GM21786 (cell line): ENCODE results near the gene ZFHX3.
"Not testable (repeated sequence)": the region's sequence is repeated elsewhere in the genome, so short reads cannot be mapped to it uniquely, and the experiment has no call there.

Source experiments
- ATAC-seq: cut with Tn5 transposase; IDR thresholded peaks from one replicate; pipeline ENCODE4 v1.9.1; 2021; ENCODE audit not compliant: unreplicated experiment

ZFHX3 gene

DNA sequence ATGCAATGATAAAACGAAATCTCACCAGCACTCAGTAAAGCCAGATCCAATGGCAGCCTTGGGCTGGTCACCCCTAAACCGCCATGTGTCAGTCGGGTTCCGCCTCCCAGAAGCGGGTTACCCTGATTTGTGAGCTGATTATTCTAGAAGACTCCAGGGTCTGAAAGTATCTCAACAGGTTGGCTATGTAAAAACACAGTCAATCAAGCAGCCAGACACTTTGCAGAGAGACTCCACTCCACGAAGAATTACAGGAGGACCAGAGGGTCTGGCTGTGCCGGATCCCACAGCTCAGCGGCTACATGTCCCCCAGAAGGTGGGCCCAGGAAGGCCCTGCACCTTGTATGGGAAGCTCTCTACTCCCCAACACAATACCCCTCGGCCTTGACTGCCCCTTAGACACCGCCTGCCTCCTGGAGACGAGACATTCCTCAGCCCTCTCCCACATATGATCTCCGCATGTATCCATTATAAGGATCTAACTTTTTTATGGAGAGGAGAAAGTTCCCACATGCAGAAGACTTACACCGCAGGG is 23.3 kb downstream of the ZFHX3 start:
- ATAC-seq, result no peak

DNA sequence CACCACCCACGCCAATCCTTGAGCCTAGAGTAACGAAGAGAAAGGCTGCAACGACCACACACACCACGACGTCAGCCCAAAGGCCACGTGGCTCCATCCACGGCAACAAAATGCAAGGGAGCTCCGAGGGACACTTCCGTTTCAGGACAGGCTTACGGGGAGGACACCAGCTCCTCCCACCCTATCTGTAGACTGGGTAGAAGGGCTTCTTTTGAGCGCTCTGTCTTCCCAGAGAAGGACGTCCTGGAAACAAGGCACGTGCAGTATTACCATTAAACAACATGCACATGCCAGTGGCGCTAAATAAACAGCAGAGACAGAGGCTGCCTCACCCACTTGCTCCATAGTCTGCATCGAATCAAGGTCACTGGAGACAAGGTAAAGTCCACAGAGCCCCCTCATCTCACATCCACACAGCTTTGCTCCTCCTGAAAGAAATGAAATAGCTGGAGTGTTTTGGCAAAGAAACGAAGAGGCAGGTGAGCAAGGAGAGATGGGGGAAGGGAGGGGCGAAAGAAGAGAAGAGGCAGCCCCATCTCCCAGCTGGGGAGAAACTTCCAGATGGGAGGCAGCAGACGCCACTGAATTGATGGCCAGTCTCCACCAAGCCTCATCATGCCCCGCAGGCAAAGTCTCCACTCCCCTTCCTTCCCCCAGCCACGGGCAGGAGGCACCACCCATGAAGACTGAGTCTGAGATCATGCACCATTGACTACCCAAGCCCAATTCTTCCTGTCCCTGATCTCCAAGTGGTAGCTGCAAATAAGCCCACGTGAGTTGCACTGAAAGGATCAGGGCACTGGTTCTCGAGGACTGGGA is 24.0 kb downstream of the ZFHX3 start:
- ATAC-seq, result no peak

DNA sequence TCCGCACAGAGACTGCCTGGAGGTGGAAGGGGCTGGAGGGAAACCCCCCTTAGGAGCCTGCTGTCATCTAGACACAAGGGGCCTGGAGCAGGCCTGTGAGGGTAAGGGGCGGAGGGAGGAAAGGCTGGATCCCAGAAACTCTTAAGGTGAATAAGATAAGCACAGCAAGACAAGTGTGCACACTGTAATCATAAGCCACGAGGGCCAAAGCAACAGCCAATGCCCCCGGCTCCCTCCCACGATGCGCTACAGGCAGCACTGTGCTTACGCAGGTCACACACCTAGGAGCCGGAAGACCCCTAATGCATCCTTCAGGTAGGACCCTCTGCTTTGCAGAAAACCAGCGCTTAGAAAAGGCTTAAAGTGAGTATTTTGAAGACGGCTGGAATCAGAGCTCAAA is 24.6 kb downstream of the ZFHX3 start:
- ATAC-seq, result no peak

DNA sequence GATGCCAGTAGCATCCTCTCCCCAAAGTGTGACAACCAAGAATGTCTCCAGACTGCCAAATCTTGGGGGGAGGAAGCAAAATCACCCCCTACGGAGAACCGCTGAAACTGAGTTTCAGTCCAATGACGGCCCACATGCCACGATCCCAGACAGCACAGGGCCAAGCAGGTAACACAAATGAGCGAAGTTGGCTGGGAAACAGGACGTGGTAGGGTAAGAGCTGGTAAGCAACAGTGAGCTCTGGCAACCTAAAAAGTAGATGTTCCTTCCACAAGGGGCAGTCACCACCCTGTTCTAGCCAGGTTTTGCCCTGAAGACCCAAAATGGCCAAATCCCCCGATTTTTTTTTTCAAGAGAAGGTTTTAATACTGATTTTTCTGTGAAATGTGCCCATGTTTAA is 25.4 kb downstream of the ZFHX3 start:
- ATAC-seq, result no peak

DNA sequence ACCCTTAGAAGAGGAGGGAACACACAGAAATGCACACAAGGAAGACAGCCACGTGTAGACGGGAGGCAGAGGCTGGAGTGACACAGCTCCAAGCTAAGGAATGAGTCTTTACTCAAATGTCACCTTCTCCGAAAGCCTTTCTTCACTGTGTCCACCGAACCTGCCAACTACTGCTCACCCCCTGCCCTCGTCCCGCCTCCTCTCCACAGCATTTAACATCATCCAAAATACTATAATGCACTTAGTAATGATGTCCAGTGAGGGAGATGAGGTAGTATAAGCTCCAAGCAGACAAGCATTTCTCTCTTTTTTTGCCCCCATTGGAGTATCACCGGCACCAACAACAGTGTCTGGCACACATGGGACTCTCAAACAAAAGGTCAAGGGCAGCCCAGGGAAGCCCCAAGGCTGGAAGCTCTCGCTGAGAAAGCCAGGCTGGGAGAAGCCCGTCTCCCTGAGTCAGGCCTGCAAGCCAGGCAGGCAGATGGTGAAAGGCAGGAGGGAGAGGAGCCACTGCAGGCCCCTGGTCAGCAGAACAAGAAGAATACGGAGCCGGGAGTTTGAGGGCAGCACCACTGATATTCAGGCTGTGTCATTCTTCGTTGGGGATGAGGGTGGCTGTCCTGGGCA is 25.9 kb downstream of the ZFHX3 start:
- ATAC-seq, result no peak

DNA sequence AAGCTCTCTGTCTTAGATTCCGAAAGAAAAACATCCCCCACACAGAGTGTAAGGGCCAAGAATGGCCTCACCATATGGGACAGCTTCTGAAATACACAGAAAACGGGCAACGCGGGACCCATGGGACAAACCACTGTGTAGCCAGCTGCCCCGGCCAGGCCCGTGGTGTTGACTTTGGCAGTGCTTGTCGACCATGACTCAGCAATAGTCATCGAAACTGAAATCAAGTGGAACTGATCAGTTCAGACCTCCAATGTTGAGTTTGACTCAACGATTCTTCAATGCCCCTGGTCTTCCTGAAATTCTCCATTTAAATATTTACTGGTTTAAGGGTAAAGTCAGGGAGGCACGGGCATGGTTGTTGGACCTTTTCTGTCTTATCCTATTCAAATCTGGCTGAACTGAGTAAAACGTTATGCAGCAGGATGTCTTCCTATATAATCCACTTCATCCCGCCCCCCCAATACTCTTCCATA is 27.5 kb downstream of the ZFHX3 start:
- no peak for ATAC-seq

DNA sequence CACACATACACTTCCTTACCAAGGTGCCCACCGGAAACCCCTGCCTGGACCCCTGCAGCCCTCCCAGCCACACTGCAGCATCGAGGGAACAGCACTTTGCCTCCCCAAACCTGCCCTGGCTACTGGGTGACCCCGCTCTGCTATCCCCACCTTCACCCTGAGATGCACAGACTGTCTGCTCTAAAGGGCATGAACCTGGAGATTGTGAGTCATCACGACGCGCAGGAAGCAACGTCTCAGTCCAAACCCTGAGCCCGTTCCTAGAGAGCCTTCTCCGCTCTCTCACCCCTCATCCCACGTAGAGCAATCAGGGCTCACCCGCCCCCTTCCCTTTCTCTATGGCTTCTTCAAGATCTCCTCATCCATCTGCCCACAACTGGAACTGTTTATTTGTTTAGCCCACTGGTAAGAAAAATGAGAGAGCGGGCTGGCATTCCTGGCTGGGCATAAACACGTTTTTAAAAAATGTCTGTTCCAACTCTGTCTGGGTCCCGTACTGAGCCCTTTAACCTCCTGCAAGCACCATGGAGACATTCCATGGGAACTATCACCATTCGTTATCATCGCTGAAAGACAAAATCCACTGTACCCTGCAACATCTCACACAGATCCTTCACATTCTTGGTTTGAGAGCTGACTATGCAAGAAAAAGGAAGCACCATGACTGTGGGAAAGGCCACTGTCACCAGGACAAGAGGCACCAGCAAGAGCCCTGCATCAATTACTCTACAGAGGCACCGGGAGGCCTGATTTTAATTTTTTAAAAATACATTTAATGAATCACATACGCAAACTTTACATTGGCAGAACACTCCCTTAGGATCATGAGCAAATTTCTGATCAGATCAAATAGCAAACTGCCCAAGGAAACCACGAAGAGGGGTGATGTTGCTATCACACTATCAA is 28.2 kb downstream of the ZFHX3 start:
- no peak for ATAC-seq

DNA sequence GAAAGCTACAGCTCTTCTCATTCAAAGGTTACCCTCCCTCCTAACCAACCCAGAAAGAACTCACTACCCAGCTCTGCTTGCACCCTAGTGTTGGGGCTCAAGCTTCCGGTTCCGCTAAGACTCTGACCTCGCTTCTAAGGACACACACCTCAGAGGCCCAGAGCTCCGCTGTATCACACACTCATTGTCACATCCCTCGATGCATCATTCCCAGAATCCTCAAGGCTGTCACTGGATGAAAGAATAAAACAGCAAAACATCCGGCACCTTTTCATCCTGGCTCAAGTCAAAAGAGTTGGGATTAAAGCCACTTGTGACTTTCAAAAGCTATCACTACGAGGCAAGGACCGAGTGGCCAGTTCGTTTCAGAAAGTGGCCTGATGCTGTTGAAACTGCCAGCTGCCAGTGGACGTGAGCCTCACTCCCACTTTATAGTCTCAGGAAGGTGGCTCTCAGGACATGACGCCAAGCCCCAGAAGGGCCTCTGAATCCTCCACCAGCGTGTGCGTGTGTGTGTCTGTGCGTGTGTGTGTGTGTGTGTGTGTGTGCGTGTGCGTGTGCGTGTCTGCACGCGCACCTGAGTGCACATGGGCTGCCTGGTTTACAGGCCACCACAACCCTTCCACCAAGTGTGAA is 29.0 kb downstream of the ZFHX3 start:
- no peak for ATAC-seq

DNA sequence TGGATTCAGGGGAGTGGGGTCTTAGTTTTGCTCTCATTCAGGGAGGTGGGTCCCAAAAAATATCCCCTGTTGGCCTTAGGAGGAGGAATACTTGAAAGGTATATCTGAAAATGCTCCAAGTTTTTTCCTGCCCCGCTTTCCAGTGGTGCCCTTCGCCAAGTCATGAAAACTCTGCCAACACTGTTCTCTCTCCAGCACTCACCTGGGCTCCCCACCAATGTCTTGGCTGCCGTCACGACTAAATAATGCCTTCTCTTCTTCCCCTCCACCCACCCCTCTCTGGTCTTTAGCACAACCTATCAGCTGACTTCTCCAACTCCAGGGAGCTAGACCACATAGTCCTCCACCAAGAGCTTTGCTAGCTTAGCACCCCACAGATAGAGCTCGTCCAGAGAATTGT is 30.6 kb downstream of the ZFHX3 start:
- no peak for ATAC-seq

DNA sequence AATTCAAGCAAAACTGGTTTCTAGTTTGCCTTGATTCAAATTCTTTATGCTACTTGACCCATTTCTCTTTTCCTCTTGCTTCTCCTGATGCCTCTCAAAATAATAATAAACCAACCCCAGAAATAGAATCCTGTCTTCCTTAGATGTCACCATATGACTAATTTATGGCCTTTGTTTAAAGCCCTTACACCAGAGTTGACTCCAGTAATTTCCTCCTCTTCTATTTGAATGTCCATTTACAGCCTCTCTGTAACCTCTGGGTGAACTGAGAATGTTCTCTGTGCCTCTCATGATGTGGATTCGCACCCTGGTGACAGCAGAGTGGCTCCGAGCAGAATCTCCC is 31.5 kb downstream of the ZFHX3 start:
- peak; percentile 47 for ATAC-seq

DNA sequence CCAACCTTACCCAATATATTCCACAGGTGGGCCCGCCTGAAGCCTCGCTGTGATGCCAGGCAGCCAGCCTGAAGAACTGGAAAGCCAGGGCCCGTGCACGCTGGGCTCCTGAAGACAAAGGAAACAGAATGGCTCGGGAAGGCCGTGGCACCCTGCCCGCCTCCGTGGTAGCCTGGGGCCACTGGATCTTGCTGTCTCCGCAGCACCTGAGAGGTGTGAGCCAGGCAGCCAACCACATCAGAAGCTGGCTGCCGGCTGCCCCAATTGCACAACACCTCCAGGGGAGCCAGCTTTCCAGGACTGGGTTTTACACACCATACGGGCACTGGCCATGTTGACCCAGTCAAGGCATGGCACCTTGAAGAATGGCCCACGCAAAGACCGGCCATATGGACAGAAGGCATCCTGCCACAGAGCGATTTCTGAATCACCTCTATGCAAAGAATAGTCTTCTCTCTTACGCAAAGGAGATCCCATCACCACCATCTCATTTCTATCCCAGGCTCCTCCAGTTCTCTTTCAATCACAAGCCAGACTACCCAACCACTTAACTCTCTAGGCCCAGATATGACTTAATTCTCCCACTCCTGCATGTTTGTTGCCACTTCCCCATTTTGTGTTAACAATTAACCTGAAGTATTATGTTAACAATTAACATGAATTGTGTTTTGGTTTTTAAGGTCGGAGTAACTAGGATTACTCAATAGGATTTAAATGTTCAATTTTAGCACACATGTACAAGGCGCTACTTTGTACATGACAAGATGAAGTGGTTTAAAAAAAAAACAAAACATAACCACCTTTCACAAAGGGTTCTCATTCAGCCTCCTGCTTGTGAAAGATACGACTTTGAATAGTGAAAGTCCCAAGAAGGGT is 32.1 kb downstream of the ZFHX3 start:
- ATAC-seq, result peak; percentile 79

DNA sequence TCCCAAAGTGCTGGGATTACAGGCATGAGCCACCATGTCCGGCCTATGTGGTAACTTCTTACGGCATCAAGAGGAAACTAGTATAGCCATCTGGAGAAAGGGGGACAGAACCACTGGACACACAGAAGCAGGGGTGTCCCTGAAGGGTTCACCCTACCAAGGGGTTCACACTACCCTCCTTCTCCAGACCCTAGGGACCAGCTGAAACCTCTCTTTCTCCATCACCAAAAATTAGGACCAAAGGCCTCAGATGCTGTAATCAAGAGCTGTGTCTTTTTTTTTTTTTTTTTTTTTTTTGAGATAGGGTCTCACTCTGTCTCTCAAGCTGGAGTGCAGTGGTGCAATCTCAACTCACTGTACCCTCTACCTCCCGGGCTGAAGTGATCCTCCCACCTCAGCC is 33.2 kb downstream of the ZFHX3 start:
- ATAC-seq, result no peak

DNA sequence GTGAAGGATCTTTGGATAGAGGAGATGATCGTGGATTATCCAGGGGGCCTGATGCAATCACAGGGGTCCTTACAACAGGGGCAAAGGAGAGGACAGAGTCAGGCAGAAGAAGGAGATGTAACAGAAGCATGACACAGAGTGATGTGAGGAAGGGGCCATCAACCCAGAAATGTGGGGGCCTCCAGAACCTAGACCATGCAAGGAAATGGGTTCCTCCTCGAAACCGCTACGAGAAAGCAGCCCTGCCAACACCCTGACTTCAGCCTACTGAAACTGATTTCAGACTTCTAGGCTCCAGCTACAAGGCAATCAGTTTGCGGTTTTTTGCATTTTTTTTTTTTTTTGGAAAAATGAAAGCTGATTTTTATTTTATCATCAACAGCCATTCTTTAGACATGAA is 34.0 kb downstream of the ZFHX3 start:
- ATAC-seq, result no peak

DNA sequence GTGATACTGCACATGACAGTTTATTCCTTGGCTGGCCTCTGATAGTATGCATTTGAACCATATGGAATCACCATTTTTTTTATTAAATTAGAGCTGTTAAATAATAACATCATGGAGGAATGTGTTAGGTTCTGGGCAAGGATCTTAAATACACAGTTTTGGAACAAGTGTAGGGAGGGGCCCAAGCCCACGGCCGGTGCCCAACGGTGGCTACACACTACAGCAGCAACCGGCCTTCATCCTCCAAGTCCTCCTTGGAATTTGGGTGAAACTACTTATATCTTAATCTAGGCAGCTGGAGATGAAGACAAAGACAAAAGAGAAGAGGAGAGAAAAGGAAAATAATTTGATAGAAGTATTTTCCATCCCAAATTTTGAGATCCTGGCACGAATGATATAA is 35.6 kb downstream of the ZFHX3 start:
- ATAC-seq, result no peak

DNA sequence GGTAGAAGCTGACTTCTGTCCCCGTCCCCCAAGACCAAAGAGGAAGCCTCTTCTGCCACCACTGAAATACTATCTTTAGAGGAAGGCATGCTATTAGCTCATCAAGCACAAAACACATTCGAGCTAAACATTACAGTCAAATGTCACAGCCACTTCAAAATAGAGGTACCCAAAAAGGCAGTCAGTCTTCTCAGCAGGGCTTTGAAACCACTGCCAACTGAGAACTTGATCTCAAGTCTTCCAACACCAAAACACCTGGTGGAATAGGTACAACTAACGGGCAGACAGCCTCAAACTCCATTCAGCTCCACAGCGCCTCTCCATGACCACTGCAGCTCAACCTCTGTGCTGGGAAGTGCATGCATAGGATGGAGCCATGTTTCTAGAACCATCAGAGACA is 36.0 kb downstream of the ZFHX3 start:
- no peak for ATAC-seq

DNA sequence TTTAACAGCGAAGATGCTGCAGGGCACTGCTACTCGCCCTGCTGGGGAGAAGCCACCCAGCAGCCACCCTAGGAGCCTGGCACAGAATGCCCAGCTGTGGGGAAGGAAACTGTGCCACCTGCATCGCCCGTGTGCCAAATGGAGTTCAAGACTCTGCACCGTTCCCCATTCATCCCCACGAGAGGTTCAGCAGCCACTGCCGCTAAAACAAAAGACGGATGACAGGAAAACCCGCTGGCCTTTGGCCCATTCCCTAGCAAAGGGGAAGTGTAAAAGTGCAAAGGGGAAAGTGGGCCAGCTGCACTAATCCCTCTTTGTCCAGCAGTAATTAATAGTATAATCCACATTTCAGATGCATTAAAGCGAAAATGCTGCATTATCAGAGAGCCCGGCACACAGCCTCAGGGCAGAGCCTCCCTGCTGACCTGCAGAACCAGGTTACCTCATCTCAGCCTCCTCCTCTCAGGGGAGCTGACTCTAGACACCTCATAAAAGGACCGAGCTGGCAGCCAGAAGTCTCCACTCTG is 37.7 kb downstream of the ZFHX3 start:
- no peak for ATAC-seq

DNA sequence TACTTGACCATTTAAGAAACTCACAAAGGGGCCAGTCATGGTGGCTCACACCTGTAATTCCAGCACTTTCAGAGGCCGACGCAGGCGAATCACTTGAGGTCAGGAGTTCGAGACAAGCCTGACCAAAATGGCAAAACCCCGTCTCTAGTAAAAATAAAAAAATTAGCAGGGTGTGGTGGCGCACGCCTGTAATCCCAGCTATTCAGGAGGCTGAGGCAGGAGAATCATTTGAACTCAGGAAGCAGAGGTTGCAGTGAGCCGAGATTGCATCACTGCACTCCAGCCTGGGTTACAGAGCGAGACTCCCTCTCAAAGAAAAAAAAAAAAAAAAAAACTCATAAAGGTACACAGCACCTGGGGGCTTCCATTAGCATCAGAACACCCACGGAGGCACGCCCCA is 38.2 kb downstream of the ZFHX3 start:
- ATAC-seq, result not testable (repeated sequence)

DNA sequence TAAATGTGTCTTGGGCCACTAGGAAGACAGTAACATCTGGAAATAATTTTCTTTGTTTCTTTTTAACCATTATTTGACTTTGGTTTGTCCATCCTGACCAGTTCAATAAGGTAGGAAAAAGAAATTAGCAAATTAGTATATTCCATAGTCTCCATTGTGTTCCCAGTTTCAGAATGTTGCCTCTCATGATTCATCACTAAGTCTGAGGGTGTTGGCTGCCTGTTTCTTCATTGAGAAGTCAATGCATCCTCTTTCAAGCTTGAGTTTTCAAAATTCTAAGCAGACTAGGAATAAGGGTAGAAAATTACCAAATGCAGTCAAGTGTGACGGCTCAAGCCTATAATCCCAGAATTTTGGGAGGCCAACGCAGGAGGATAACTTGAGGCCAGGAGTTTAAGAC is 41.9 kb downstream of the ZFHX3 start:
- ATAC-seq, result no peak

DNA sequence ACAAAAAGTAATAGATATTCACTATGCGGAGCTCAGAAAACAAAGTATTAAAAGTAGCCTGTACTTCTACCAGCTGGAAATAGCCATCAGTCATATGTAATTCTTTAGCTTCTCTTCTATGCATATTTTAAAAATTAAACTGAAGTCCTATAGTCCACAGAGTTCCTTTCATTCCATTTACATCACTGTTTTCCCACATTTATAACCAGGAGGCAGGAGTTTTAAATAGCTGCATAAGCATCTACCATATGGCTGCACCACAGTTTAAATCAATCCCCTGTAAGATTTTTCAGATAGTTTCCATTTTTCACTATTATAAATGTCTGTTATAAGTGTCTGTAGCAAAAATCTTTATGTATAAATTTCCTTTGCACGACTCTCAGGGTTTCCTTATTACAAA is 45.1 kb downstream of the ZFHX3 start:
- no peak for ATAC-seq
